Measurements from ENCODE around the gene TBC1D24. TPM values are rescaled to one million over a fixed set of nuclear protein-coding genes. Genes with fewer than 3 reads are reported as not detected.
A peak's percentile ranks its signal among the peaks of the same experiment; 100 is the strongest.

Gene TBC1D24
- total and polyA plus RNA-seq, 7 donors, result 0.60 to 16.1 (median 6.5) TPM

DNA sequence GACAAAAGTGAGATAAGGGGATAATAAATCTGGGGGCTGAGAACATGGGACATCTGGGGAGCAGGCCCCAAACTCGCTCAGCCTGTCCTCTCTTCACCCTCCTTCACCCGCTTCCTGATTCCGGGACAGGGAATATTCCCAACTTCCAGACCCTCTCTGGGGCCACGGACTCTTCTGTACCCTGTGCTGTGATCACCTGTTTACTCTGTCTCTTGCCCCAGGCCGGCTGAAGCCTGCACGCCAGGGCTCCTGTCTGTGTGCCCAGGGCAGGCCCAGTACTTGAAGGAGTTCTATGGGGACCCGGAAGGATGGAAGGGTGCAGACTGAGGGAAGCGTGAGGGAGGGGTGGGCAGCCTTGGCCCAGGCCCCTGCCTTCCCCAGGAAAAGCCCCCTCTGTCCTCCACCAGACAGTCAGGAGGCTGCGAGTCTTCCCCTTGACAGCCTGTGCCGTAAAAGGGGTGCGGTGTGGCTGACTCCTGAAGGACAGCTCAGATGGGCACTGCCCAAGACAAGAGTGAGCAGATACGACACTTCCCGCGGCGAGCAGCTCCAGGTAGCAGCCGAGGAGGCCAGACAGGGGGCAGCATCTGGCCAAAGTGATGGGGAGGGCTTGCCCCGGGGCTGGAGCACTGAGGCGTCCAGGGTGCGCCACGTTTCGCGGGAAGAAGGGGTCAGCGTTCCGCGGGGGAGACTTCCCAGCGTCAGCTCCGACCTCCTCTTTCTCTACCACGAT is 46.7 kb upstream of the TBC1D24 start:
- Histone ChIP-seq H3K36me3 (peaks cover 0 to 9% (median 0%) of the 10 kb centered on the region in 4 donors), H3K4me1 (peaks cover 0 to 18% (median 14%) of the 10 kb centered on the region in 4 donors), H3K27me3 (no peaks in the 10 kb centered on the region), H3K4me3 (peak overlapping the region; percentile 57 to 91 (median 80)), H3K27ac (peak overlapping the region; percentile 73 to 81 (median 76)), H3K9me3 (no peaks in the 10 kb centered on the region)
- intact Hi-C loops (cut with DNase I), result loop anchor here (2.0 to 5.0 kb wide), 5 partner anchors 39 to 454 kb away; partner anchors contain the start of genes ABCA3 and FLYWCH2
- TF ChIP-seq POLR2A (IDR thresholded peaks at IDR 0.05) (no peak), POLR2AphosphoS5 (IDR thresholded peaks at IDR 0.05) (no peak), CTCF (IDR thresholded peaks at IDR 0.05) (peak; percentile 10 to 18 (median 15)), EP300 (IDR thresholded peaks at IDR 0.05) (no peak)
- DNase-seq, result peak; percentile 67
- WGBS, 2 donors, result 21 to 35% methylated on average over 28 of the region's 28 CpGs

- intact Hi-C loops (cut with DNase I), result loop anchor here (2.0 to 5.0 kb wide), 5 partner anchors 38 to 454 kb away; partner anchors contain the start of genes ABCA3 and FLYWCH2
- TF ChIP-seq EP300 (IDR thresholded peaks at IDR 0.05) (no peak), CTCF (IDR thresholded peaks at IDR 0.05) (peak in 2 of 4 experiments; percentile 7 to 8), POLR2A (IDR thresholded peaks at IDR 0.05) (no peak), POLR2AphosphoS5 (IDR thresholded peaks at IDR 0.05) (no peak)
- DNase-seq, result no peak
- Histone ChIP-seq H3K36me3 (peaks cover 0 to 11% (median 0%) of the 10 kb centered on the region in 4 donors), H3K9me3 (no peaks in the 10 kb centered on the region), H3K4me3 (peak overlapping the region; percentile 57 to 91 (median 80)), H3K27me3 (no peaks in the 10 kb centered on the region), H3K4me1 (peaks cover 0 to 18% (median 14%) of the 10 kb centered on the region in 4 donors), H3K27ac (peak overlapping the region; percentile 73 to 81 (median 76))
- WGBS, 2 donors, result 0 to 1% methylated on average over 24 of the region's 24 CpGs
Measured at GRCh38 chr16:2428784-2429033, 46.2 kb upstream of the TBC1D24 start.

DNA sequence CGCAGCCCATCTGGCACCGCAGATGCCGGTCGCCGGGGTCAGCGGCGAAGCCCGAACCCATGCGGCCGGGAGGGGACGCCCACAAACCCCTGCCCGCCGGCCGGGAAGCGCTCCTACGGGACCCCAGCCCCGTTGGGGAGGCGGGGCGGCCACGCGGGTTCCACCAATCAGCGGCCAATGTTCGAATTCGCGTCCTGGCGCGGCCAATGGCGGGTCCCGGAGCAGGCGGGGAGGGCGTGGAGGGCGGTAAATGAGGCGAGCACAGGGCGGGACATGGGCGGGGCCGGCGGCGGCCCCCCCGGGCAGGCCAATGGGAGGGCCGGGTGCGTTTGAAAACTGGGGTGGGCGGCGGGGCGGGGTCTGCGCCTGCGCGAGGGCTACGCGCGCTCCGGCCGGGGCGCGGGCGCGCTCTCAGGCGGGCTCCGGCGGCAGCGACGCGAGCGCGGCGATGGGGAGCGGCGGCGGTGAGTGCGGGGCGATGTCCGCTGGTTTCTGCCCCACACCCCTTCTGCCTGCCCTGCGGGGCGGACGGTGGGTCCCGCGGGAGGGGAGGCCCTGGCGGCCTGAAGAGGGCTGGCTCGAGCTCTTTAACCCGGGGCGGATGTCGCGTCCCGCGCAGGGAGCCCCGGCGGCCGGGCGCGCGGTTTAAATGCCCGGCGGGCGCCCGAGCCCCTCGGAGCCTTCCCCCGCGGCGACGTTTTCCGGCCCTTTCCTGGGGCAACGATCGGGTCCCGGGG is 45.7 kb upstream of the TBC1D24 start, which contains the start of gene CCNF:
CCNF (plus strand) TSS at position 414 of the 737 bp plus-strand sequence; CDS start at position 449, 35 bp downstream.
- intact Hi-C loops (cut with DNase I), result loop anchor here (2.0 to 5.0 kb wide), 5 partner anchors 38 to 453 kb away; partner anchors contain the start of genes ABCA3 and FLYWCH2
- peak within 1 kb of the TSS; percentile 76 to 91 (median 80) for H3K4me3 ChIP-seq
- H3K36me3 ChIP-seq, result peaks cover 0 to 11% (median 0%) of the 10 kb centered on the region in 4 donors
- peak within 1 kb of the TSS; percentile 75 to 81 (median 77) for H3K27ac ChIP-seq
- peak; percentile 98 for DNase-seq
- WGBS, 2 donors, result 0% methylated on average over 103 of the region's 103 CpGs
- TF ChIP-seq EP300 (IDR thresholded peaks at IDR 0.05) (no peak), POLR2AphosphoS5 (IDR thresholded peaks at IDR 0.05) (peak; percentile 23 to 58 (median 35))
- H3K9me3 ChIP-seq, result no peaks in the 10 kb centered on the region
- peaks cover 0 to 18% (median 14%) of the 10 kb centered on the region in 4 donors for H3K4me1 ChIP-seq
- no peaks in the 10 kb centered on the region for H3K27me3 ChIP-seq

DNA sequence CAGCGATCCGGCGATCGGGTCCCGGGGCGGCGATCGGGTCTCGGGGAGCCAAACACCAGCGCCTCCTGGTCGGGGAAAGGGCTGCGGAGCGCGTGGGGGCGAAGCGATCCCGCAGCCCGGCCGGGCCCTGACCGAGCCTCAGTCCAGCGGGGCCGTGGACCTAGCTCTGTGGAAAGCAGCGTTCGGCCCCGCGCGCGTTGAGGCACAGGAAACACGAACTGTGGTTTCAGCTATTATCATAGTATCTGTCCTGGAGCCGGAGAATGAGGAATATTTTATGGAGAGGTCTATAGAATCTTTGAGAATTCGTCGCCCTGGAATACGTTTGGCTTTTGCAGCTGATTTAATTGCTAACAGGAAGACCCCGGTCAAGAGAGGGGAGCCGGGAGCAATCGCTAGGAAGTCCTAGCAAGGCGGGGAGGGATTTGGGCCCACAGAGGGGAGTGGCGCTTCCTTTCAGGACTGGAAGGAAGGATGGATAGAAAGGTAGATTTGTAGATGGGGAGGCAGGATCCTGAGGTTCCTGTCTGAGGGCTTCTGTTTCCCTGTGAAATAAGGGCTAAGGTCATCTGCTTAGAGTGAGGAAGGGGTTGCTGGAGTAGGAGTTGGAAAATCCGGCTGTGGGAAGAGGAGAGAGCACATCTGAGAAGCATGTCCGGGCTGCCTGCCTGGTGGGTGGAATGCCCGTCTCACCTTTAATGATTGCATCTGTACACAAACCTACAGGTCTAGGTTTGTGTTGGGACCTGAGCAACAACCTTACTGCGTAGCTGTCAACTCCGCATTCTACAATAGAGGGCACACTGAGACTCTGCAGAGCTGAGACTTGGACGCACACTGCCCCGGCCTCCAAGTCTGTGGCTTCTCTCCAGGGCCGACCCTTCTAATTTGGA is 44.9 kb upstream of the TBC1D24 start:
- Histone ChIP-seq H3K9me3 (no peaks in the 10 kb centered on the region), H3K36me3 (peaks cover 0 to 11% (median 0%) of the 10 kb centered on the region in 4 donors), H3K4me1 (peaks cover 0 to 18% (median 14%) of the 10 kb centered on the region in 4 donors), H3K27me3 (no peaks in the 10 kb centered on the region), H3K27ac (peak overlapping the region; percentile 67 to 78 (median 76)), H3K4me3 (peak overlapping the region; percentile 76 to 91 (median 80))
- no peak for DNase-seq
- intact Hi-C loops (cut with DNase I), result loop anchor here (2.0 to 5.0 kb wide), 5 partner anchors 37 to 452 kb away; partner anchors contain the start of genes ABCA3 and FLYWCH2
- no peak for TF ChIP-seq POLR2A (IDR thresholded peaks at IDR 0.05)
- TF ChIP-seq CTCF (IDR thresholded peaks at IDR 0.05), result no peak
- TF ChIP-seq POLR2AphosphoS5 (IDR thresholded peaks at IDR 0.05), result no peak
- TF ChIP-seq EP300 (IDR thresholded peaks at IDR 0.05), result no peak
- WGBS, 2 donors, result 3% methylated on average over 46 of the region's 46 CpGs

Data from sigmoid colon (tissue), 7 donors.